ENCODE results near the gene MUC13. TPM values are rescaled to one million over a fixed set of nuclear protein-coding genes. Genes with fewer than 3 reads are reported as not detected.

Gene MUC13
- total RNA-seq, 1 experiment from 2014 or later: not detected

DNA sequence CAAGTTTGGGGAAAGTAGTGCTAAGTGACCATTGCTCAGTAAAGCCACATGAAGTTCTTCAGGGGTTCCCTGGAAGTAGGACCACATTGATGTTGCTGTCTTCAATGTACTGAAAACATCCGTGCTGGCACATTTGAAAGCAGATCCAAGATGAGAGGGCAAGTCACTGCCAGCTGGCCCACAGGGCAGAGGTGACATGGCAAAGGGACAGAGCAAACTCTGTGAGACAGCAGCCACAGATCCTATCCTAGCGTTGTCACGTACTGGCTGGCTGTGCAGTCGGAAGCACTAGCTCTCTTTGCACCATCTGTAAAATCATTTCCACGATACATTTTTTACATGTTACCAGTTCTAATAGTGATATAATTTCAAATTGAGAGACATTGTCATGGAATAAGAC, 13.8 kb downstream of the MUC13 start:
- Histone ChIP-seq H3K14ac (ENCODE audit: insufficient read depth, low read length) (no peak overlapping the region), H3K27ac (ENCODE audit: insufficient read length, low read depth, low read length) (no peak overlapping the region), H3K9ac (ENCODE audit: extremely low read depth, insufficient read length, low read length) (no peak overlapping the region), H3K23ac (ENCODE audit: insufficient read length, low read depth, low read length) (no peak overlapping the region), H2AK5ac (ENCODE audit: insufficient read length, low read length) (no peak overlapping the region), H3T11ph (ENCODE audit: low read length) (no peak overlapping the region), H2BK15ac (ENCODE audit: low read depth, low read length) (no peak overlapping the region), H3K79me1 (ENCODE audit: insufficient read depth, low read depth, low read length, poor library complexity, severe bottlenecking) (no peaks in the 10 kb centered on the region), H4K91ac (ENCODE audit: insufficient read length, low read depth, low read length) (no peak overlapping the region), H3K18ac (ENCODE audit: insufficient read length, low read depth, low read length) (no peak overlapping the region), H2BK120ac (ENCODE audit: low read depth, low read length, poor library complexity, severe bottlenecking) (no peak overlapping the region), H3K9me3 (ENCODE audit: control insufficient read depth, low read depth, low read length) (no peaks in the 10 kb centered on the region), H2AFZ (ENCODE audit: low read length) (no peak overlapping the region), H3K79me2 (ENCODE audit: insufficient read depth, low read length) (no peaks in the 10 kb centered on the region), H2BK12ac (ENCODE audit: insufficient read length, low read depth, low read length) (no peak overlapping the region), H3K4me1 (ENCODE audit: insufficient read depth, low read length) (0 out of 2 replicates have a peak, but pooled peaks cover 2% of the 10 kb centered on the region), H2BK5ac (ENCODE audit: insufficient read length, low read length) (no peak overlapping the region), H3K4me2 (ENCODE audit: insufficient read depth, insufficient read length, low read length) (no peak overlapping the region), H3K56ac (ENCODE audit: insufficient read length, low read depth, low read length) (no peak overlapping the region), H4K5ac (ENCODE audit: insufficient read length, low read depth, low read length) (no peak overlapping the region), H4K8ac (replicated peaks; ENCODE audit: insufficient read length, low read depth, low read length) (no peak overlapping the region), H2BK20ac (ENCODE audit: low read depth, low read length, poor library complexity, severe bottlenecking) (no peak overlapping the region), H3K4ac (ENCODE audit: low read depth, low read length) (no peak overlapping the region), H3K23me2 (ENCODE audit: insufficient read length, low read depth, low read length, poor library complexity, severe bottlenecking) (no peaks in the 10 kb centered on the region), H3K27me3 (ENCODE audit: insufficient read depth, low read length) (no peaks in the 10 kb centered on the region), H4K20me1 (ENCODE audit: control insufficient read depth, insufficient read depth, insufficient read length) (no peaks in the 10 kb centered on the region)
- DNase-seq: no peak
- no peak for TF ChIP-seq CTCF (conservative IDR thresholded peaks at IDR 0.05)
- Mint-ChIP-seq H3K4me1 (no peaks in the 10 kb centered on the region), H3K36me3 (ENCODE audit: insufficient read depth in 1 of 3, low read depth in 3 of 3) (no peaks in the 10 kb centered on the region), H3K27ac (no peak overlapping the region), H3K4me3 (no peak overlapping the region), H3K27me3 (ENCODE audit: low read depth) (no peaks in the 10 kb centered on the region; the same call in 1 of the 2 replicates), H3K9me3 (no peaks in the 10 kb centered on the region)
- no CpG with 5 or more reads among the region's 5 CpGs for WGBS (ENCODE audit: extremely low coverage, insufficient read length, low lambda C conversion rate)
